Measurements from ENCODE around the gene DDX41. TPM values are rescaled to one million over a fixed set of nuclear protein-coding genes. Genes with fewer than 3 reads are reported as not detected.

Gene DDX41
- total and polyA plus RNA-seq, 2 of the 13 experiments (the other 11 are each of a cell fraction or from before 2014, with no cell fraction given) = 62.8 to 105 TPM

GRCh38 chr5:177554474-177555111 is 37.8 kb upstream of the DDX41 start, which contains the start of gene FAM193B (continued):
- TF ChIP-seq SKIL (CRISPR knock-in tag; IDR thresholded peaks at IDR 0.05; ENCODE audit: borderline replicate concordance) (no peak), ZNF292 (CRISPR knock-in tag; IDR thresholded peaks at IDR 0.05; ENCODE audit: borderline replicate concordance, low read depth) (no peak), STAG1 (CRISPR knock-in tag; IDR thresholded peaks at IDR 0.05) (peak; percentile 6; the same call in 1 of the 2 replicates), PBX3 (CRISPR knock-in tag; IDR thresholded peaks at IDR 0.05; ENCODE audit: borderline replicate concordance) (no peak), CHD4 (IDR thresholded peaks at IDR 0.05; ENCODE audit: borderline replicate concordance, low read length) (peak; percentile 61; the same call in 1 of the 2 replicates), ZNF7 (CRISPR knock-in tag; IDR thresholded peaks at IDR 0.05) (no peak), FOXK1 (CRISPR knock-in tag; IDR thresholded peaks at IDR 0.05; ENCODE audit: borderline replicate concordance, low read depth) (peak; percentile 81; the same call in 1 of the 2 replicates), THYN1 (CRISPR knock-in tag; IDR thresholded peaks at IDR 0.05; ENCODE audit: borderline replicate concordance, low read depth) (no peak), KDM3A (CRISPR knock-in tag; IDR thresholded peaks at IDR 0.05; ENCODE audit: low read depth) (peak; percentile 77; the same call in 1 of the 2 replicates), ZNF644 (CRISPR knock-in tag; IDR thresholded peaks at IDR 0.05; ENCODE audit: low read depth) (no peak), HNRNPLL (IDR thresholded peaks at IDR 0.05; ENCODE audit: low read depth, low read length, poor library complexity, severe bottlenecking) (peak; percentile 36), USF2 (IDR thresholded peaks at IDR 0.05; ENCODE audit: low read depth, low read length) (no peak), USF2 (CRISPR knock-in tag; IDR thresholded peaks at IDR 0.05; ENCODE audit: borderline replicate concordance) (no peak), GTF3A (CRISPR knock-in tag; conservative IDR thresholded peaks at IDR 0.05) (no peak), ZNF792 (CRISPR knock-in tag; IDR thresholded peaks at IDR 0.05) (0 out of 2 replicates have a peak, but pooled peaks have one; percentile 34), KDM2A (CRISPR knock-in tag; IDR thresholded peaks at IDR 0.05; ENCODE audit: borderline replicate concordance, low read depth) (peak; percentile 80; the same call in 1 of the 2 replicates), ZNF616 (CRISPR knock-in tag; IDR thresholded peaks at IDR 0.05; ENCODE audit: low read depth) (no peak), KMT2A (CRISPR knock-in tag; IDR thresholded peaks at IDR 0.05) (peak; percentile 77; the same call in 1 of the 2 replicates), CEBPG (CRISPR knock-in tag; IDR thresholded peaks at IDR 0.05) (peak; percentile 33; the same call in 1 of the 2 replicates), SALL2 (CRISPR knock-in tag; IDR thresholded peaks at IDR 0.05) (peak; percentile 36; the same call in 1 of the 2 replicates), YEATS4 (CRISPR knock-in tag; IDR thresholded peaks at IDR 0.05; ENCODE audit: borderline replicate concordance) (peak; percentile 29; the same call in 1 of the 2 replicates), ZNF614 (CRISPR knock-in tag; IDR thresholded peaks at IDR 0.05; ENCODE audit: borderline replicate concordance) (no peak), PRPF4 (IDR thresholded peaks at IDR 0.05; ENCODE audit: low read depth, low read length, poor library complexity, severe bottlenecking) (no peak), MZF1 (CRISPR knock-in tag; IDR thresholded peaks at IDR 0.05; ENCODE audit: borderline replicate concordance) (no peak), ZNF816 (CRISPR knock-in tag; IDR thresholded peaks at IDR 0.05; ENCODE audit: borderline replicate concordance) (no peak), ZNF329 (CRISPR knock-in tag; IDR thresholded peaks at IDR 0.05; ENCODE audit: low read depth) (no peak)

Measured in HepG2 (cell line).